ENCODE results near the gene LEP.

- no peak for TF ChIP-seq POLR2AphosphoS5 (IDR thresholded peaks at IDR 0.05)
- TF ChIP-seq CTCF (IDR thresholded peaks at IDR 0.05), result no peak
Observed at GRCh38 chr7:128266529-128266882, 25.4 kb downstream of the LEP start.
